Measurements from ENCODE around the gene VPREB3. TPM values are rescaled to one million over a fixed set of nuclear protein-coding genes. Genes with fewer than 3 reads are reported as not detected.
A peak's percentile ranks its signal among the peaks of the same experiment; 100 is the strongest.

The VPREB3 gene
- total and polyA plus RNA-seq, 4 donors, result 0.69 to 3.2 (median 1.8) TPM; not detected in 1

DNA sequence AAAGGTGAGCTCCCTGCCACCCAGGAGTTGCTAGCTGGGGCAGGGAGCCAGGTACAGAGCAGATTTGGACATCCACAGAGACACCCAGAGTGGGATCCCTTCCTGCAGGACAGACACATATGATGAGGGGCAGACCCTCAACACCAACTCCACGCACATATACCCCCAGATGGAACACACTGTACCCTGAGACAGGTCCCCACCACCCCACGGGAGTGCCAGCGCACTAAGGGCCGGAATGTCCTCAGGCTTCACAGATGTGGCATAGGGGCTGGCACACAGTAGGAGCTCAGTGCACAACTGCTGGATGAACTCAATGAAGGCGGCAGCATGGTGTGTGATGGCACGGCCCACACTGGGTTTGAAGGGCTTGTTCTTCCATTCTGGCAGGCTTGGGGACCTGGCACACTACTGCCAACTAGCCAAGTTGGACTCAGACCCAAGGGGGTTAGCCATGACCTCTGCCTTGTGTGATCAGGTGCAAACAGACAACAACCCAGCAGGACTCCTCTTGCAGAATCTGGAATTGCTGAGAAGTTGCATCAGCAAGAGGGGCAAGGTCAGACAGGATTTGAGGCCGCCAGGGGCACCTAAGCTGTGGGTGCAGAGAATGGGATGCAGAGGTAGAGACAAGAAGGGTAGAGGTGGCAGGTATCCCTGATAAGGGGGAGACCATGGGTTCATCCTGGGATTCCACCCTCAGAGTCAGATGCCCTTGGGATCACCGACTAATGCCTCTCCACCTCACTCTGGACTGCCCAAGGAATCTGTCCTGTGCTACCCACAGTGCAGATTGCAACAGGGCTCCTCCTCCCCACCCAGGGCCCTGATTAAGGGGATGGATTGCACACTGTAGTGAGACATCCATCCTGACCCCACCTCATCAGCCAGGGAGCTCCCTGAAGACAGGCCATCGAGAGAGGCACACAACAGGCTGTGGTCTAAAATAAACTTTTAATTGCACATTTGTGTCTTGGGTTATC, 11.0 kb upstream of the VPREB3 start:
- Histone ChIP-seq H3K27ac (ENCODE audit: low read depth in 1 of 2, low read length in 2 of 2) (peak overlapping the region; percentile 49 to 70), H3K4me1 (ENCODE audit: control insufficient read depth in 4 of 4, insufficient read depth in 4 of 4, low read length in 3 of 4) (peaks cover 16 to 46% (median 34%) of the 10 kb centered on the region in 4 donors), H3K36me3 (ENCODE audit: control insufficient read depth in 4 of 4, insufficient read depth in 3 of 4, low read depth in 1 of 4, low read length in 3 of 4) (peaks cover 0 to 6% (median 4%) of the 10 kb centered on the region in 4 donors), H3K9ac (ENCODE audit: low read depth in 1 of 2, low read length in 2 of 2) (no peak overlapping the region), H3K27me3 (ENCODE audit: control insufficient read depth in 4 of 4, insufficient read depth in 4 of 4, low read length in 3 of 4) (no peaks in the 10 kb centered on the region), H3K4me3 (ENCODE audit: low read depth in 1 of 3, low read length in 3 of 3) (peak overlapping the region in 2 of 3 donors; percentile 35 to 67), H3K9me3 (ENCODE audit: control insufficient read depth in 4 of 4, low read length in 3 of 4) (no peaks in the 10 kb centered on the region)
- TF ChIP-seq SP1 (IDR thresholded peaks at IDR 0.05) (peak; percentile 94), RXRA (IDR thresholded peaks at IDR 0.05) (peak; percentile 96), FOXA1 (IDR thresholded peaks at IDR 0.05) (peak; percentile 81), YY1 (IDR thresholded peaks at IDR 0.05) (peak; percentile 87), HNF4A (conservative IDR thresholded peaks at IDR 0.05) (peak; percentile 95 to 97), RAD21 (IDR thresholded peaks at IDR 0.05) (peak in 1 of 2 donors; percentile 66), FOXA2 (IDR thresholded peaks at IDR 0.05) (peak; percentile 73), EGR1 (IDR thresholded peaks at IDR 0.05; ENCODE audit: low read depth in 2 of 2) (peak in 1 of 2 donors; percentile 23), HNF4G (IDR thresholded peaks at IDR 0.05) (peak; percentile 81), NR2F2 (IDR thresholded peaks at IDR 0.05) (peak; percentile 89), TAF1 (conservative IDR thresholded peaks at IDR 0.05) (peak; percentile 30), JUND (IDR thresholded peaks at IDR 0.05) (peak; percentile 33 to 83), GABPA (IDR thresholded peaks at IDR 0.05 in 1 of 2, conservative IDR thresholded peaks at IDR 0.05 in 1 of 2) (peak in 1 of 2 donors; percentile 37)
- TF ChIP-seq, protein P1, sequence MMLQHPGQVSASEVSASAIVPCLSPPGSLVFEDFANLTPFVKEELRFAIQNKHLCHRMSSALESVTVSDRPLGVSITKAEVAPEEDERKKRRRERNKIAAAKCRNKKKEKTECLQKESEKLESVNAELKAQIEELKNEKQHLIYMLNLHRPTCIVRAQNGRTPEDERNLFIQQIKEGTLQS (IDR thresholded peaks at IDR 0.05), result peak; percentile 99
- TF ChIP-seq, protein P2, sequence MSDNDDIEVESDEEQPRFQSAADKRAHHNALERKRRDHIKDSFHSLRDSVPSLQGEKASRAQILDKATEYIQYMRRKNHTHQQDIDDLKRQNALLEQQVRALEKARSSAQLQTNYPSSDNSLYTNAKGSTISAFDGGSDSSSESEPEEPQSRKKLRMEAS (IDR thresholded peaks at IDR 0.05), result no peak
- TF ChIP-seq, protein P3, sequence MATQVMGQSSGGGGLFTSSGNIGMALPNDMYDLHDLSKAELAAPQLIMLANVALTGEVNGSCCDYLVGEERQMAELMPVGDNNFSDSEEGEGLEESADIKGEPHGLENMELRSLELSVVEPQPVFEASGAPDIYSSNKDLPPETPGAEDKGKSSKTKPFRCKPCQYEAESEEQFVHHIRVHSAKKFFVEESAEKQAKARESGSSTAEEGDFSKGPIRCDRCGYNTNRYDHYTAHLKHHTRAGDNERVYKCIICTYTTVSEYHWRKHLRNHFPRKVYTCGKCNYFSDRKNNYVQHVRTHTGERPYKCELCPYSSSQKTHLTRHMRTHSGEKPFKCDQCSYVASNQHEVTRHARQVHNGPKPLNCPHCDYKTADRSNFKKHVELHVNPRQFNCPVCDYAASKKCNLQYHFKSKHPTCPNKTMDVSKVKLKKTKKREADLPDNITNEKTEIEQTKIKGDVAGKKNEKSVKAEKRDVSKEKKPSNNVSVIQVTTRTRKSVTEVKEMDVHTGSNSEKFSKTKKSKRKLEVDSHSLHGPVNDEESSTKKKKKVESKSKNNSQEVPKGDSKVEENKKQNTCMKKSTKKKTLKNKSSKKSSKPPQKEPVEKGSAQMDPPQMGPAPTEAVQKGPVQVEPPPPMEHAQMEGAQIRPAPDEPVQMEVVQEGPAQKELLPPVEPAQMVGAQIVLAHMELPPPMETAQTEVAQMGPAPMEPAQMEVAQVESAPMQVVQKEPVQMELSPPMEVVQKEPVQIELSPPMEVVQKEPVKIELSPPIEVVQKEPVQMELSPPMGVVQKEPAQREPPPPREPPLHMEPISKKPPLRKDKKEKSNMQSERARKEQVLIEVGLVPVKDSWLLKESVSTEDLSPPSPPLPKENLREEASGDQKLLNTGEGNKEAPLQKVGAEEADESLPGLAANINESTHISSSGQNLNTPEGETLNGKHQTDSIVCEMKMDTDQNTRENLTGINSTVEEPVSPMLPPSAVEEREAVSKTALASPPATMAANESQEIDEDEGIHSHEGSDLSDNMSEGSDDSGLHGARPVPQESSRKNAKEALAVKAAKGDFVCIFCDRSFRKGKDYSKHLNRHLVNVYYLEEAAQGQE (IDR thresholded peaks at IDR 0.05), result peak; percentile 84
- TF ChIP-seq, protein P4, sequence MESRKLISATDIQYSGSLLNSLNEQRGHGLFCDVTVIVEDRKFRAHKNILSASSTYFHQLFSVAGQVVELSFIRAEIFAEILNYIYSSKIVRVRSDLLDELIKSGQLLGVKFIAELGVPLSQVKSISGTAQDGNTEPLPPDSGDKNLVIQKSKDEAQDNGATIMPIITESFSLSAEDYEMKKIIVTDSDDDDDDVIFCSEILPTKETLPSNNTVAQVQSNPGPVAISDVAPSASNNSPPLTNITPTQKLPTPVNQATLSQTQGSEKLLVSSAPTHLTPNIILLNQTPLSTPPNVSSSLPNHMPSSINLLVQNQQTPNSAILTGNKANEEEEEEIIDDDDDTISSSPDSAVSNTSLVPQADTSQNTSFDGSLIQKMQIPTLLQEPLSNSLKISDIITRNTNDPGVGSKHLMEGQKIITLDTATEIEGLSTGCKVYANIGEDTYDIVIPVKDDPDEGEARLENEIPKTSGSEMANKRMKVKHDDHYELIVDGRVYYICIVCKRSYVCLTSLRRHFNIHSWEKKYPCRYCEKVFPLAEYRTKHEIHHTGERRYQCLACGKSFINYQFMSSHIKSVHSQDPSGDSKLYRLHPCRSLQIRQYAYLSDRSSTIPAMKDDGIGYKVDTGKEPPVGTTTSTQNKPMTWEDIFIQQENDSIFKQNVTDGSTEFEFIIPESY (IDR thresholded peaks at IDR 0.05), result peak; percentile 51
- TF ChIP-seq, protein P5, sequence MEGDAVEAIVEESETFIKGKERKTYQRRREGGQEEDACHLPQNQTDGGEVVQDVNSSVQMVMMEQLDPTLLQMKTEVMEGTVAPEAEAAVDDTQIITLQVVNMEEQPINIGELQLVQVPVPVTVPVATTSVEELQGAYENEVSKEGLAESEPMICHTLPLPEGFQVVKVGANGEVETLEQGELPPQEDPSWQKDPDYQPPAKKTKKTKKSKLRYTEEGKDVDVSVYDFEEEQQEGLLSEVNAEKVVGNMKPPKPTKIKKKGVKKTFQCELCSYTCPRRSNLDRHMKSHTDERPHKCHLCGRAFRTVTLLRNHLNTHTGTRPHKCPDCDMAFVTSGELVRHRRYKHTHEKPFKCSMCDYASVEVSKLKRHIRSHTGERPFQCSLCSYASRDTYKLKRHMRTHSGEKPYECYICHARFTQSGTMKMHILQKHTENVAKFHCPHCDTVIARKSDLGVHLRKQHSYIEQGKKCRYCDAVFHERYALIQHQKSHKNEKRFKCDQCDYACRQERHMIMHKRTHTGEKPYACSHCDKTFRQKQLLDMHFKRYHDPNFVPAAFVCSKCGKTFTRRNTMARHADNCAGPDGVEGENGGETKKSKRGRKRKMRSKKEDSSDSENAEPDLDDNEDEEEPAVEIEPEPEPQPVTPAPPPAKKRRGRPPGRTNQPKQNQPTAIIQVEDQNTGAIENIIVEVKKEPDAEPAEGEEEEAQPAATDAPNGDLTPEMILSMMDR (IDR thresholded peaks at IDR 0.05; ENCODE audit: low read depth, low read length, missing input control), result no peak
- DNase-seq (ENCODE audit: low spot score), result no peak
- WGBS, result 59% methylated on average over 9 of the region's 9 CpGs
